GM10847 (cell line): Measurements from ENCODE around the gene NUDT14.

Experiments used
- POLR2A ChIP-seq: IDR thresholded peaks from 2 replicates; pipeline ENCODE4 v1.6.1; 2011; ENCODE audit not compliant: insufficient read length; ENCODE audit errors: extremely low read depth

NUDT14 gene

DNA sequence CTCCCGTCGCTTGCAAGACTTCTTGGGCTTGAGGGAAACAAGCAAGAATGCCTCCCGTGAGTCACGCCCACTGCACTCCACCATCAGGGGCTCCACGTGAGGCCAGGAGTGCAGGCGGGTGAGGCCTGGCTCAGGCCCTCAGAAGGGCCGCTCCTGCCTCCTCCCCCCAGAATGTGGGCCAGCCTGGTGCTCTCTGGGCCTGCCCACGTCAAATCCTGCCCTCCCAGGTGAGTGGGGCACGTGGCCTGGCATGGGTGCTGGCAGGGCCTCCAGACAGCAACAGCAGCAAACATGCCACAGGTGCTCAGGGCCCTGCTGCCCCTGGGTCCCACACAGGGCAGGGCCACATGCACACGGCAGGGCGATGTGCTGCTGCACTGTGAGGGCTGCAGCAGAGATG, 36.7 kb upstream of the NUDT14 start:
- no peak for TF ChIP-seq POLR2A

DNA sequence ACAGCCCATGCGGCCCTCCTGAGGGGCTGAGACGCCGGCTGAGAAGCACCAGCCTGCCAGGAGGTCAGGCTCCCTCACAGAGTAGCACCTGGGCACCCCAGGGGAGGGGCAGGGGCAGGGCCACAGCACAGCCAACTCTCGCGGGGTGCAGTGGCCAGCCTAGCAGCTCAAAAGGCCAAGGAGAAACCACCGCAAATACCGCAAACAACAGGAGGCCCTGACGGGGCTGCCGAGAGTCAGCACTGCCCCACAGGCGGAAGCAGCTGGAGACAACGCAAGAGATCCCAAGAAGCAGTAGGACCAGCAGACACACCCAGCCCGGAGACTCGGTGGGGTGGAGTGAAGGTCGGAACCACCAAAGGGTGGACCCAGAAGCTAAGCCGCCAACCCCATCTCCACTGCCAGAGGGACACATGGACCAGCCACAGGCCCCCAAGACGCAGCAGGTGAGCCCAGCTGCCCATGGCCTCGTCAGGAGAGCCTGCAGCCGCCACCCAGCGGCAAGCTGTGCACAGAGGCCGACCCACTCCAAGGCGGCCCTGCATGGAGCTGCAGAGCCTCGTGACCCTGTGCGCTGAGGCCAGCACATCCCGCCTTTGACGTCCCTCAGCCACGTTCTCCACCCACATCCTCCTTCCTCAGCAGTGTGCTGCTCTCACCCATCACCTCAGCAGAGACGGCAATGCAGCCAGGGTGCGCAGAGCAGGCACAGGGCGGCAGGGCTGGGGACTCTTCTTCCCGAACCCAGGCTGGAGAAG, 35.6 kb upstream of the NUDT14 start:
- TF ChIP-seq POLR2A, result no peak

DNA sequence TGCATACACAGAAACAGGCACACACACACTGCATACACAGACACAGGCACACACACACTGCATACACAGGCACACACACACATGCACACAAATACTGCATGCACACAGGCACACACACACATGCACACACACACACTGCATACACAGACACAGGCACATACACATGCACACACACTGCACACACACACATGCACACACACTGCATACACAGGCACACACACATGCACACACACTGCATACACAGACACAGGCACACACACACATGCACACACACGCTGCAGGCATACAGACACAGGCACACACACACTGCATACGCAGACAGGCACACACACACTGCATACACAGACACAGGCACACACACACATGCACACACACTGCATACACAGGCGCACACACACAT, 34.5 kb upstream of the NUDT14 start:
- TF ChIP-seq POLR2A, result no peak

DNA sequence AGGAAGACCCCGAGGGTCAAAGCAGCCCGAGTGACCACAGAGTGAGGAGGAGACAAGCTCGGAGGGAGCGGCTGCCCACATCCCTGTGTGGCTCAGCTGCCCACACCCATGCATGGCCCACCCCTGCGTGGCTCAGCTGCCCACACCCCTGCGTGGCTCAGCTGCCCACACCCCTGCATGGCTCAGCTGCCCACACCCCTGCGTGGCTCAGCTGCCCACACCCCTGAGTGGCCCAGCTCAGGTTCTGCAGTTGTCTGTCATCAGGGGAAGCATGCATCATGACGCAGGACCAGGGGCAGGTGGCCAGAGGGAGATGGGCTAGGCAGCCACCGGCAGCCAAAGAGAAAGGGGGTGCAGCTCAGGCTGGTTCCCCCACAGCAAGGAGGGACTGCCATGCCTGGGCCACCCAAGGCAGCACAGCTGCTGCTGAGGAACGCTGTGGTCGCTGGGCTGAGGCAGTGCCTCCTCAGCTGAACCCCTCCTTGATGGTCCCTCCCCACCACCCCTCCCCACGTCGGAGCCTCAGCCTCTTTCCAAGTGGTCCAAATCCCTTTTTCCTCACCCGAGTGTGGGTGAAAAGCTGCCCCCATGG, 33.3 kb upstream of the NUDT14 start:
- no peak for TF ChIP-seq POLR2A

DNA sequence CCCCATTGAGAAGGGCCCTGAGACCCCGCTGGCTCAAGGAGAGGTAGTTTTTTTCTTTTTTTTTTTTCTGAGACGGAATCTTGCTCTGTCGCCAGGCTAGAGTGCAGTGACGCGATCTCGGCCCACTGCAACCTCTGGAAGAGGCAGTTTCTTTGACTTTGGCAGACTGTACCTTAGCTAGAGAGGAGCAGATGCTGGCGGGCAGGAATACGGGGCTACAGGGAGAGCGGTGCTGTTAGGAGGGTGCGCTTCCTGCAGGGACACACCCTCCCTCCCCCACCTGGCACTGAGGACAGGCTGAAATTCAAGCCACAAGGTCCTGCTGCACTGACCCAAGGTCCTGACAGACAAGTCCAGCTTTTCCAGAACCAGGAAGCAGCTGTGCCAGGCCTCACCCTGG, 32.2 kb upstream of the NUDT14 start:
- no peak for TF ChIP-seq POLR2A

DNA sequence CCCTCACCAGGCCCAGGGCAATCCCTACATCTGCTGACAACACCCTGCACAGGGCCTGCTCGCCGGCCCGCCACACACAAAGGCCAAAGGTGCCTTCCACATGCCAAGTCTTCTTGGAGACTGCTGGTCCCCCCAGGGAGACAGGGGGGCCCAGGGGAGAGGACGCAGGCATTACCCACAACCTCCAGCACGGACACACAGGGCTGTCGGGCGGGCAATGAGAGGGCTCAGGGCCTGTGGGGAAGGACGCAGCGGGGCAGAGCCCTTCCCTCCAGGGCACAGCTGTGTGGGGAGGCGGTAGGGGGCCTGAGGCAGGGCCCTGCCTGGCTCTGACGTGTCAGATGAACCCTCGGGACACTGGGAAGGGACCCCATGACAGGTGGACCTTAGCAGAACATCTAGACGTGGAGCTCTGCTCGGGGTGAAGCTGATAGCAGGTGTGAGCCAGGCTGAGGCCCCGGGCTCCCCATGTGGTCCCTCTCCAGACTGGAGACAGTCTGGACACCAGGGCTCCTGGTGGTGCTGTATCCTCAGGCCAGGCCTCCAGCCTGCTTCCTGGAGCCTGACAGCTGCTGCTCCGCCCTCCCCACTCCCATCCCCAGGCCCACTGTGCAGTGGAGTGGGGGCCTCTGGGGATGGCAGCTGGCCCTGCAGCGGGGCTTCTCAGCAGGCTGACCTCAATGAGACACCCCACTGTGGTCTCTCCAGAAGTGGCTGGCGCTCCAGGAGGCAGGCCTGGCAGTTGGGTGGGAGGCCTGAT, 31.6 kb upstream of the NUDT14 start:
- TF ChIP-seq POLR2A, result no peak

DNA sequence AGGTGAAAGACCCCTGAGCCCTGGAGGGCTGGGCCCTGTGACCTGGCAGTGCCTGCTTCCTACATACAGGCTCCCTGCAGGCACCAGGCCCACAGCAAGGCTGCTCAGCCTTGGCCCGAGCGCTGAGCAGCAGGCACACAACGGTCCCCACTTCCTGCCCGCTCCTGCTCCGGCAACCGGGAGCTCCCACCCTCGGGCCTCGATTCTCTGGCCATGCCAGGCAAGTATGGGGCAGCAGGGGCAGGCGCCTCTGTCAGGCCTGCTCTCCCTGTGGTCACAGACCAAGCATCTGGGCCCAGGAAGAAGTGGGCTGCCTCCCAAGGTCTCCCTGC, 30.6 kb upstream of the NUDT14 start:
- TF ChIP-seq POLR2A, result no peak

DNA sequence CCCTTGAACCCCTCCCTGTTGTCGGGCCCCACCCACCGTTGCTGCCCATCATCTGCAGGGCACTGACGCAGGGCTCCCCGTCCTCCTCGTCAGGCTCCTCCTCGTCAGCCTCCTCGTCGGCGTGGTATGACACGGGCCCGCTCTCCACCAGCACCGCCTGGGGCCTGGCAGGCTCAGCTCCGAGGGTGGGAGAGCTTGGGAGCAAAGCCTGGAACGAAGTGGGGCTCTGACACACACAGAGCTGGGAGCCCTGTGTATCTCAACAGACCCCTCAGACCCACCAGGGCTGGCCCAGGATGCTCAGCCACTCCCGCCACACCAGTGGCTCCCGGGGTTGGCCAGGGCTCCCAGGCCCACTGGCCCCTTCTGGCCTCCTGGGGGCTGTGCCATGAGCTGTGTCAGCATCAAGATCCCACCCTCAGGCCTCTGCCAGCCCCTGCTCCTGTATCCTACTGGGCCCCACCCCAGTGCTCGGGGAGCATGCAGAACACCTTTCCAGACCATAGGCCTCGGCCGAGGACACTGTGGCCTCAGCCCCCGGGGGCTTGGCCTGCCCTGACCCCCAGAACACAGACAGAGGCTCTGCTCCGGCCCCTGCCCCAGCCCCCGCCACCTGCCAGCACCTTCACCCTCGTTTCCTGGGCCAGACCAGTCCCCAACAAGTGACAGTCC, 30.1 kb upstream of the NUDT14 start:
- TF ChIP-seq POLR2A, result no peak

DNA sequence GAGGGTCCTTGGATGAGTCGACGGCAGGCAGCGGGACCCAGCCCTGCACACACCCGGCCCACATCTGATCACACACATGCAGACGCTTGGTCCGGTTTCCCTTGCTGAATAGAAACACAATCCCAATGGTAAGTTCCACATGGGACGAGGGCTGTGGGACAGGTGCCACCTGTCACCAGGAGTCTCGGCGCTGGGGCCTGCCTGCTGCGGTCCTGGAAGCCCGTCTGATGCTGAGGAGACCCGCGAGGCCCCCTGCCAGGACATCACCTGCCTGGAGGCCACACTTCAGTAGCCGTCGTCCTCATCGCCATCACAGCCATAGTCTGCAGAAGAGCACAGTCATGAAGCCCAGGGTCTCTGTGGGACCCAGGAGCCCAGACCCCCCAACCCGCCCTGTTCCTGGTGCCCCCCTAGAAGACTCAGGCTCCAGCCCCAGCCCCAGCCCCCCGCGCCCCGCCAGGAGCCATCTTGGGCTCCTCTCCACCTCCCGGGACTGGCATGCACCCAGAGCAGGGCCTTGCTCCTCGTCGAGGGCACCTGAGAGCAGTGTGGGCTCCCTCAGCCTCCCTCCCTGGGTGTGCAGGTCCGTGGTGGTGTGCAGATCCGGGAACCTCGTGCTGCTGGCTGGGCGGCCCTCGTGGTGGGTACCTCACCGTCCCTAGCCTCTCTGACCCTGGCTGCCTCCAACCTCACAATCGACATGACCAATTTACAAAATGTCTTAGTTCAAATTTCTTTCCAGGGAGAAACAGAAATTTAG, 29.3 kb upstream of the NUDT14 start:
- no peak for TF ChIP-seq POLR2A

DNA sequence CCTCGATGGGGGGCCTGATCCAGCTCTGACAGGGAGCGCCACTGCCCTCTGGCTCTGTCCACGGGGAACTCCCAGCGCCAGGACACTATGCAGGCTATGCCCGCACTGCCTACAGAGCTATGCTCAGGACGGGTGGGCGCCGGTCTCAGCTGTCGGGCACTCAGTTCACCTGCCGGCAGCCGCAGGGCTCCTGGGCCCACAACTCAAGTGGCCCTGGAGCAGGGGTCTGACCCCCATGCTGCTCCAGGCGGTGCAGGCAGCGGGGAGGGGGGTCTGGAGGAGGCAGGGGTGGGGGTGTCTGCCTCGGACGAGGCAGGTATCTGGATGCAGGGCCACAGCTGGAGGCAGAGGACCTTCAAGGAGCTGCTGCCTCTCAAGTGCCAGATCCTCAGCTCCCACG, 28.5 kb upstream of the NUDT14 start:
- TF ChIP-seq POLR2A, result no peak

DNA sequence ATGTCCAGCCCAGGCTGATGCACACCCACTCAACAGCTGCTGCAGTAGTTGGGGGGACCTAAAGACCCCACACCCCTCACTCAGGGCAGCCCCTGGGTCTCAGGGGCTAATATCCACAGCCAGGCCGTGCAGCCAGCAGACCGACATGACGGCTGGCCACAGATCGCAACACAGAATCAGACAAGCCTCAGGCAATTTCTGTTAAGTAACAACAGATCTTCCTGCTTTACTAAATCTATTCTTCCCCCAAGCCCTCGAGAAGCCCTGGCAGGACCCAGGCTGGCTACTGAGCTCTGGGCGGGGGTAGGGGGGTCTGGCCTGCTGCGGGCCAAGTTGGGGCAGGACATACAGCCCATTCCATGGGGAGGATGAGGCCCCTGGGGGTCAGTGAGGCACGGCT, 28.0 kb upstream of the NUDT14 start:
- TF ChIP-seq POLR2A, result no peak

DNA sequence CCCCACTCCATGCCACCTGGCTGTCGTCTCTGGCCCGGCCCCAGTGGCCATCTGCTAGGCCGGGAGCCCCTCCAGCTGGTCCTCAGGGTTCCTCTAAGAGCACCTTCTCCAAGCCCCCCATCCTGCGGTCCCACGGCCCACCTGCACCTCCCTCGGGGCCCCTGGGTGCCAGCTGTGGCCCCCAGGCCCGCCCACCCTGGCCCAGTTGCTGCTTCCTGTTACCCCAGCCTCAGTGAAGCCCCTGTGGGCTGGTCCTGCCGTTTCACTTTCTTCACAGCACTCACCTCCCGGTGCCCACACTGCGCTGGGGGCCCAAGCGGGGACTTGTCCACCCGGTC, 27.6 kb upstream of the NUDT14 start:
- no peak for TF ChIP-seq POLR2A

DNA sequence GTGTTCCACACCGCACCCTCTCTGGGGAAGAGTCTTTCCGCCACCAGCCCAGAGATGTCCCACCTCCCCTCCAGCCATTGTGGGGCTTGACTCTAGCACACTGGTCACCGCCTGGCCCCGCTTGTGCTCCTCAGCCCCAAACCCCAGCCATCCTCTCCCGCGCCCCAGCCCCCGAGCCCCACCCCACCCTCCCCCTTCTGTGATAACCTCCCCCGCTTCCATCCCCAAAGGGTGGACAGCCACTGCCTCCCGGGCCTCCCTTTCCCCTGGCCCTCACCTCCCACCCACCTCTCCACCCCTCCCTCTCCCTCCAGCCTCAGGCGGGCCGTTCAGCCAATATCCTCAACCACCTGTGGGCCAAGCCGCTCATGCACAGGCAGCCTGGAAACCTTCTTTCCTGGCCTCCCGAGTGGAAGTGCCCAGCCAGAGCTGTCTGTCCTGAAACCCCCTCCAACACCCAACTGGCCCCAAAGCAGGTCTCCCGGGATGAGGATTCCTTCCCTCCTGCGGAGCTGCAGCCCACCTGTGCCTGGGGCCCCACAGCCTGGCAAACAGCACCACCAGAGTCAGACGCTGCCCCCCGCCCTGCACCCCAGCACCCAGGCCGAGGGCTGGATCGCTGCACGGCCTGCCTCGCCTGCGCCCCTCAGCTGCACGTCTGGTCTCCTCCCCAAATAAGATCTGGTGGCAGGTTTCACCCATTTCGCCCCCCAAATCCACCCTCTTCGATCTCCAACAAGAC, 27.1 kb upstream of the NUDT14 start:
- TF ChIP-seq POLR2A, result no peak

DNA sequence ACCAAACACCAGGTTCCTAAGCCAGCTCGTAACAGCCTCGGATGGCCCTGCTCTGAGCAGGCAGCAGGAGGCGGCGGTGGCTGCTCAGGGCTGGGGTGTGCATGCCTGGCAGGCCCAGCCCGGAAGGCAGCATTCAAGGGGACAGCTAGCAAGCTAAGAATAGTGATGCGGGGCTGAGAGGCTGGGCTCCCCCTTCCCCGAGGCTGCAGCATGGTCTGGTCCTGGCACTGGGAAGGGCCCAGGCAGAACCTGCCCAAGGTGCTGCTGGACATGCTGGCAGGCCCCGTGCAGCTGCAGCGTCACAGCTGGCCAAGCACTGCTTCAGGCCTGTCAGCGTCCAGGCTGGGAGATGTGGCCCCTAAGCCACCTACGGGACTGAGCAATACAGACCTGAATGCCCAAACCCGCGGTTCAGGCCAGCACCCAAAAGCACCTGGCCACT, 26.4 kb upstream of the NUDT14 start:
- no peak for TF ChIP-seq POLR2A

DNA sequence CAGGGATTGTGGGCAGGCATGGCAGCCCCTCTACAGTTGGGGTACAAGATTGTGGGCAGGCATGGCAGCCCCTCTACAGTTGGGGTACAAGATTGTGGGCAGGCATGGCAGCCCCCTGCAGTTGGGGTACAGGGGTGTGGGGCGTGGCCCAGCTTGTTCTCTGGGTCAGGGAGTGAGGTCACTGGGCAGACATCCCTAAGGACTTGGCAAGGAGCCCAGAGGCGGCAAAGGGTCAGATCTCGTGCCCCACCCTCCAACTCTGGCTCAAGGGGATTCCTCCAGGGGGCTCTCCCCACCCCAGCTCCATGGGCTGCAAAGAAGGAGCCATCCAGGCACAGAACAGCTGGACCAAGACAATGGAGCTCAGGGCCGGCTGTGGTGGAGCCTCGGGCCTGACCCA, 25.8 kb upstream of the NUDT14 start:
- TF ChIP-seq POLR2A, result no peak
